Measurements from ENCODE around the gene MBD3L5.
"Not testable (repeated sequence)": the region's sequence is repeated elsewhere in the genome, so short reads cannot be mapped to it uniquely, and the experiment has no call there.

The MBD3L5 gene

GRCh38 chr19:7052896-7053295, 22.5 kb downstream of the MBD3L5 start:
- ATAC-seq = not testable (repeated sequence)

- ATAC-seq = not testable (repeated sequence)
These were observed 24.4 kb downstream of the MBD3L5 start for GRCh38 chr19:7054635-7055368.

GRCh38 chr19:7055679-7056078, 25.3 kb downstream of the MBD3L5 start:
- ATAC-seq = not testable (repeated sequence)

- ATAC-seq = not testable (repeated sequence)
These were observed 26.0 kb downstream of the MBD3L5 start for GRCh38 chr19:7056371-7056770.

GRCh38 chr19:7058576-7058975, 28.2 kb downstream of the MBD3L5 start, which contains the start of gene MBD3L3:
Gene MBD3L3, minus strand, starts transcription at chr19:7058676. Its CDS starts 71 bp downstream, at chr19:7058605.
- ATAC-seq = not testable (repeated sequence)

GRCh38 chr19:7059977-7060376, 29.6 kb downstream of the MBD3L5 start:
- ATAC-seq = not testable (repeated sequence)

GRCh38 chr19:7063339-7063738, 33.0 kb downstream of the MBD3L5 start:
- ATAC-seq = no peak

DNA sequence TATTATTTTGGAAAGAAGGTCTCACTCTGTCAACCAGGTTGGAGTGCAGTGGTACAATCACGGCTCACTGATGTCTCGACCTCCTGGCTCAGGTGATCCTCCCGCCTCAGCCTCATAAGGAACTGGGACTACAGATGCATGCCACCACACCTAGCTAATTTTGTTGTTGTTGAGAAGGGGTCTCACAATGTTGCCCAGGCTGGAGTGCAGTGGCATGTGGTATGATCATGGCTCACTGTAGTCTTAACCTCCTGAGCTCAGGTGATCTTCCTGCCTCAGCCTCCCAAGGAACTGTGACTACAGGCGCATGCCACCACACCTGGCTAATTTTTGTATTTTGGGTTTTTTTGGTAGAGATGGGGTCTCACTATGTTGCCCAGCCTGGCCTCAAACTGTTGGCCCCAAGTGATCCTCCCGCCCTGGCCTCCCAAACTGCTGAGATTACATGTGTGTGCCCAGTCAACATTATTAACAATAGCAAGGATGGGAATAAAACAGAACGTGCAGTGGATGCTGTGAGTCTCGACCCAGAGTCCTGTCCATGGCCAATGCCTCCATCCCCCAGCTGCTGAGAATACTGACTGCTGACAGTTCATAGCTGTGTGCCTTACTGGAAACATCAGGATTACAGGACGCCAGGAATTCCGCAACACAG, 33.5 kb downstream of the MBD3L5 start:
- no peak for ATAC-seq

DNA sequence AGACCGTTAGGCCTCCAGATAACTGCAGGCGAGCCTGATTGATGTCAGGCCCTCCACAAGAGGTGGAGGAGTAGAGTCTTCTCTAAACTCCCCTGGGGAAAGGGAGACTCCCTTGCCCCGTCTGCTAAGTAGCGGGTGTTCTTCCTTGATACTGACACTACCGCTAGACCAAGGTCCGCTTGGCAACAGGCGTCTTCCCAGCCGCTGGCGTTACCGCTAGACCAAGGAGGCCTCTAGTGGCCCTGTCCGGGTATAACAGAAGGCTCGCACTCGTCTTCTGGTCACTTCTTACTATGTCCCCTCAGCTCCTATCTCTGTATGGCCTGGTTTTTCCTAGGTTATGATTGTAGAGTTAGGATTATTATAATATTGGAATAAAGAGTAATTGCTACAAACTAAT, 36.7 kb downstream of the MBD3L5 start:
- ATAC-seq = not testable (repeated sequence)

DNA sequence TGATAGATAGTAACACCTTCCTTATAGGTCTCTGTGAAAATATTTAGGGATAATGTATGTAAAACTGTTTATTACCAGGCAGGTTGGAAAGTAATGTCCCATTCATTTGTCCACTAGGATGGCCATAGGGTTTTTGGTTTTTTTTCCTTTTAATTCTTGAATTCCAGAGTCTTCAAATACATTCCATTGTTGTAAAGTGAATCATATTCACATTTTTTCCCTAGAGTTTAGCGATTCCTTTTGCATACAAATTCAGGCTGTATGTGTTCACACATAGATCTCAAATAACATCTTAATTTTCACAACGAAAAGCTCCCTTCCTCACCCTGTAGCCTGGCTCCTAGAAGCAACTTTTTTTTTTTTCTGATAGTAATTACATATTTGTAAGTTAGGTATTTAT, 37.3 kb downstream of the MBD3L5 start:
- no peak for ATAC-seq

DNA sequence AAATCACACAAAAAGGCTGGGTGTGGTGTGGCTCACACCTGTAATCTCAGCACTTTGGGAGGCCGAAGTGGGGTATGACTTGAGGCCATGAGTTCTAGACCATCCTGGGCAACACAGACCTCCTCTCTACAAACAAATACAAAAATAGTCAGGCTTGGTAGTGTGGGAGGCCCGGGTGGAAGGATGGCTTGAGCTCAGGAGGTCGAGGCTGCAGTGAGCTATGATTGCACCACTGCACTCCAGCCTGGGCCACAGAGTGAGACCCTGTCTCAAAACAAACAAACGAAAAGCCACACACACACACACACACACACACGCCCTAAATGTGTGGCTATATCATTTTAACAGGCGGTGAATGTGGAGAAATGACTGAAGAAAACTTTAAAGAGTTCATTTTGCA, 38.2 kb downstream of the MBD3L5 start:
- no peak for ATAC-seq

DNA sequence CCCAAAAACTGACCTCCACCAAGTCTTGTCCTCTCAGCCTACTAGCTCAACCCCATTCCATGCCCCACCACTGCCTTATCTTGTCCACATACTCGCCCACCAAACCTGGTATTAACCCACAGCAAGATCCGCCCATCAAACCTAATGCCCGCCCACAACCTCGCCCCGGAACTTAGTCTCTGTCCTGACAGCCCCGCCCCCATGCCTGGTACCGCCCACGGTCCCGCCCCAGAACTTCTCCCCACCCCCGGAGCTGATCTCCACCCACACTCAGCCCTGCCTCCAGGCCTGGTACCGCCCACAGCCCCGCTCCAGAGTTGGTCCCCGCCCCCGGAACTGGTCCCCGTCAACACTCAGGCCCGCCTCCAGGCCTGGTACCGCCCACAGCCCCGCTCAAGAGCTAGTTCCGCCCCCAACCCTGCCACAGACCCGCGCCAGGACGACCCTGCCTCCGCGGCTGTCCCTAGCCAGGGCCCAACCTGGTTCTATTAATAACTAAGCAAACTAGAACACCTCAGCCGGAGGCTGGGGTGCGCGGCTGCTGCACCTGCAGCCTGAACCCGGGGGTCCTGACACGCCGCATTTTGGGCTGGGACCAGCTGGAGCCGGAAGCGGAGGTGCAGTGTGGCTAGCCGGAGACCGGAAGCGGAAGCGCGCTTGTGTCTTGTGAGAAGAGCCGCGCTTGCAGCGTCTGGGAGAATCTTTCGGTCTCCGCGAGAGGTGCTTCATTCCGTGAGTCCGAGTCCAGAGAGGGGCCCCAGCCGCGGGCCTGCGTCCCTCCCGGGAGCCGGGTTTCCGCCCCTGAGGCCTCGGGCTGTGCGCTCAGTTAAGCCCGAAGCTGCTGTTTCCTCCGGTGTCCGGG, 38.9 kb downstream of the MBD3L5 start, which contains the start of gene ZNF557:
TSS of gene ZNF557 (plus strand) at position 662 of the 862 bp plus-strand sequence. CDS start 5,372 bp downstream, outside the sequence.
- ATAC-seq = peak; percentile 94 to 96

DNA sequence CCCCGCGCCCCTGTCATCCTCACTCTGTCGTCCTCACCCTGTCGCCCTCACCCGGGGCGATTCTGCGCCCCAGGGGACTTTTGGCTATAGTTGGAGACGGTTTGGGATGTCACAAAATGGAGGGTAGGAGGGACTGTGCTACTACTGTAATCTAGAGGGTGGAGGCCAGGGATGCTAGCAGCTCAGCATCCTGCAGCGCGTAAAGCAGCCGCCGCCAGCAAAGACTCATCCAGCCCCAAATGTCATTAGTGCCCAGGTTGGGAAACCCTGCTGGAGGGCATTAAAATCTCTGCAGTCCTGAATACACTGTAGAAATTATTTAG, 39.5 kb downstream of the MBD3L5 start:
- ATAC-seq = peak in 1 of 2 donors; percentile 11

- ATAC-seq = no peak
These were observed 42.2 kb downstream of the MBD3L5 start for GRCh38 chr19:7072541-7072940.

- ATAC-seq = no peak
These were observed 44.4 kb downstream of the MBD3L5 start for GRCh38 chr19:7074705-7075282.

DNA sequence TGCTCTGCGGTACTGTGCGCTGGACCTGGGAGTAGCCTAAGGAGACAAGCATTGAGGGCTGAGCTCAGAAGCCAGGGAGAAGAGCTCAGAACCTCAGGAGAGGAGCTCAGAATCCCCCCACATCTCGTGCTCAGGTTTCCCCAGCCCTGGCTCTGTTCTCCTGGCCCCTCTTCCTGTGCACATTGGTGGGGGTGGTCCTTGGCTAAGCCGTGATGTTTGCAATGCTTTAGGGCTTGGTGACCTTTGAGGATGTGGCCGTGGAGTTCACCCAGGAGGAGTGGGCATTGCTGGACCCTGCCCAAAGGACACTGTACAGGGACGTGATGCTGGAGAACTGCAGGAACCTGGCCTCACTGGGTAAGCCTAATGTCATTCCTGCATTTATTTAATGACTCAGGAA, 45.8 kb downstream of the MBD3L5 start:
- no peak for ATAC-seq

- no peak for ATAC-seq
These were observed 47.6 kb downstream of the MBD3L5 start for GRCh38 chr19:7078008-7078407.

All from activated CD4-positive, CD25-positive, alpha-beta regulatory T cell treated with anti-CD3 and anti-CD28 coated beads, Interleukin-2, amount 50 U/mL, for 24 hours (primary cell).